K562 (cell line): Measurements from ENCODE around the gene PPP6R1. TPM values are rescaled to one million over a fixed set of nuclear protein-coding genes. Genes with fewer than 3 reads are reported as not detected.
A peak's percentile ranks its signal among the peaks of the same experiment; 100 is the strongest.

Source experiments
- GATA2 ChIP-seq: sonication (generic); formaldehyde crosslinking; IDR thresholded peaks from 2 replicates; pipeline ENCODE4 v1.4.0; 2020; ENCODE audit warnings: mild to moderate bottlenecking, missing genetic modification reagents
- GTF2E2 ChIP-seq: fragments of 200-800 bp; sonication (Bioruptor generic); IDR thresholded peaks from 2 replicates; pipeline ENCODE4 v1.6.1; 2016; ENCODE audit warnings: missing genetic modification characterization, missing compliant biosample characterization
- KDM5B ChIP-seq: fragments of 200-600 bp; sonication (generic); IDR thresholded peaks from 2 replicates; pipeline ENCODE4 v1.6.1; 2012; ENCODE audit warnings: low read depth, mild to moderate bottlenecking, moderate library complexity, low read length, control low read depth, inconsistent platforms; ENCODE audit not compliant: insufficient replicate concordance
- MAFF ChIP-seq: IDR thresholded peaks from 2 replicates; pipeline ENCODE4 v1.6.1; 2012; ENCODE audit warnings: low read length, improper control_type of control experiment
- MECOM ChIP-seq: fragments of 250-450 bp; sonication (Bioruptor Pico); IDR thresholded peaks from 2 replicates; pipeline ENCODE4 v1.8.0; 2022; ENCODE audit warnings: inconsistent platforms
- PATZ1 ChIP-seq: fragments of 250-450 bp; sonication (Bioruptor Pico); IDR thresholded peaks from 2 replicates; pipeline ENCODE4 v1.5.0; 2020; ENCODE audit warnings: mild to moderate bottlenecking, borderline replicate concordance
- PTRF ChIP-seq: fragments of 450-650 bp; IDR thresholded peaks from 2 replicates; pipeline ENCODE4 v1.6.1; 2016; ENCODE audit warnings: mild to moderate bottlenecking, missing genetic modification characterization, missing compliant biosample characterization
- RBM34 ChIP-seq: fragments of 200-400 bp; formaldehyde crosslinking; IDR thresholded peaks from 2 replicates; pipeline ENCODE4 v1.6.1; 2018; ENCODE audit warnings: low read length, borderline replicate concordance; ENCODE audit not compliant: insufficient read depth
- SIX5 ChIP-seq, 2 experiments: IDR thresholded peaks; 2 replicates each; pipeline ENCODE4 v1.6.1; 2011; ENCODE audit warnings: low read length in 2 of 2, borderline replicate concordance in 1 of 2, low read depth in 1 of 2, mild to moderate bottlenecking in 1 of 2, moderate library complexity in 1 of 2; ENCODE audit not compliant: insufficient read depth in 1 of 2
- SMAD4 ChIP-seq: fragments of 250-450 bp; sonication (Bioruptor Pico); conservative IDR thresholded peaks from 2 replicates; pipeline ENCODE4 v1.8.0; 2021; ENCODE audit warnings: inconsistent platforms, mild to moderate bottlenecking, moderate library complexity
- THRA ChIP-seq: fragments of 450-650 bp; IDR thresholded peaks from 2 replicates; pipeline ENCODE4 v1.6.1; 2017; ENCODE audit warnings: mild to moderate bottlenecking, moderate library complexity
- ZC3H8 ChIP-seq: fragments of 450-650 bp; IDR thresholded peaks from 2 replicates; pipeline ENCODE4 v1.6.1; 2017
- ZNF212 ChIP-seq: fragments of 450-650 bp; formaldehyde crosslinking; IDR thresholded peaks from 2 replicates; pipeline ENCODE4 v1.4.0; 2020; ENCODE audit warnings: mild to moderate bottlenecking
- ZZZ3 ChIP-seq: fragments of 450-650 bp; IDR thresholded peaks from 2 replicates; pipeline ENCODE4 v1.6.1; 2016; ENCODE audit warnings: antibody characterized with exemption, mild to moderate bottlenecking, moderate library complexity
- polyA plus RNA-seq, 8 experiments: library from polyadenylated mRNA; depleted of rRNA in 4 of 8; stranded (reverse) in 5 of 8; unstranded in 3 of 8; fragments of >200 nt; fragmentation: Nextera tagmentation in 2 of 8; fragmentation: Illumina TruSeq in 1 of 8; extraction: Ambion mirVana in 2 of 8; extraction: Trizol in 1 of 8; gene quantifications; 2 replicates each; pipeline versions ENCODE4 v1.2.1 to v1.2.3, GENCODE V29; 2011 to 2014; ENCODE audit warnings: inconsistent platforms in 1 of 8, missing spikeins in 1 of 8
- total RNA-seq, 7 experiments: library from RNA; depleted of rRNA in 6 of 7; stranded (reverse); fragments of >200 nt in 6 of 7; fragmentation: Illumina TruSeq in 2 of 7; extraction: Trizol in 2 of 7; gene quantifications; 2 replicates each; pipeline versions ENCODE4 v1.2.1 to v1.2.3, GENCODE V29; 2011 to 2021; ENCODE audit warnings: low replicate concordance in 1 of 7
- TF ChIP-seq, protein P1 (sequence below): IDR thresholded peaks from 2 replicates; pipeline ENCODE4 v1.6.1; 2011; ENCODE audit warnings: borderline replicate concordance, low read depth, mild to moderate bottlenecking, moderate library complexity, low read length; ENCODE audit not compliant: insufficient read depth, poor library complexity, severe bottlenecking
- TF ChIP-seq, protein P2 (sequence below), 2 experiments: IDR thresholded peaks; 2 replicates each; pipeline ENCODE4 v1.6.1; 2012; ENCODE audit warnings: improper control_type of control experiment in 2 of 2, low read depth in 2 of 2, low read length in 2 of 2, borderline replicate concordance in 1 of 2
- TF ChIP-seq, protein P3 (sequence below): fragments of 450-650 bp; IDR thresholded peaks from 2 replicates; pipeline ENCODE4 v1.6.1; 2016; ENCODE audit warnings: borderline replicate concordance

The PPP6R1 gene
- total and polyA plus RNA-seq, 9 of the 15 experiments (the other 6 are each of a cell fraction or from before 2014, with no cell fraction given) = 0.48 to 135 (median 37.2) TPM

- no peak for TF ChIP-seq SMAD4
- TF ChIP-seq MECOM (CRISPR knock-in tag) = no peak
- TF ChIP-seq GATA2 (CRISPR knock-in tag) = no peak
- no peak for TF ChIP-seq PATZ1
- no peak for TF ChIP-seq RBM34
- TF ChIP-seq GTF2E2 = peak; percentile 77; the same call in 1 of the 2 replicates
- no peak for TF ChIP-seq THRA
- TF ChIP-seq, protein P1, sequence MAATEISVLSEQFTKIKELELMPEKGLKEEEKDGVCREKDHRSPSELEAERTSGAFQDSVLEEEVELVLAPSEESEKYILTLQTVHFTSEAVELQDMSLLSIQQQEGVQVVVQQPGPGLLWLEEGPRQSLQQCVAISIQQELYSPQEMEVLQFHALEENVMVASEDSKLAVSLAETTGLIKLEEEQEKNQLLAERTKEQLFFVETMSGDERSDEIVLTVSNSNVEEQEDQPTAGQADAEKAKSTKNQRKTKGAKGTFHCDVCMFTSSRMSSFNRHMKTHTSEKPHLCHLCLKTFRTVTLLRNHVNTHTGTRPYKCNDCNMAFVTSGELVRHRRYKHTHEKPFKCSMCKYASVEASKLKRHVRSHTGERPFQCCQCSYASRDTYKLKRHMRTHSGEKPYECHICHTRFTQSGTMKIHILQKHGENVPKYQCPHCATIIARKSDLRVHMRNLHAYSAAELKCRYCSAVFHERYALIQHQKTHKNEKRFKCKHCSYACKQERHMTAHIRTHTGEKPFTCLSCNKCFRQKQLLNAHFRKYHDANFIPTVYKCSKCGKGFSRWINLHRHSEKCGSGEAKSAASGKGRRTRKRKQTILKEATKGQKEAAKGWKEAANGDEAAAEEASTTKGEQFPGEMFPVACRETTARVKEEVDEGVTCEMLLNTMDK = no peak
- TF ChIP-seq, protein P2, sequence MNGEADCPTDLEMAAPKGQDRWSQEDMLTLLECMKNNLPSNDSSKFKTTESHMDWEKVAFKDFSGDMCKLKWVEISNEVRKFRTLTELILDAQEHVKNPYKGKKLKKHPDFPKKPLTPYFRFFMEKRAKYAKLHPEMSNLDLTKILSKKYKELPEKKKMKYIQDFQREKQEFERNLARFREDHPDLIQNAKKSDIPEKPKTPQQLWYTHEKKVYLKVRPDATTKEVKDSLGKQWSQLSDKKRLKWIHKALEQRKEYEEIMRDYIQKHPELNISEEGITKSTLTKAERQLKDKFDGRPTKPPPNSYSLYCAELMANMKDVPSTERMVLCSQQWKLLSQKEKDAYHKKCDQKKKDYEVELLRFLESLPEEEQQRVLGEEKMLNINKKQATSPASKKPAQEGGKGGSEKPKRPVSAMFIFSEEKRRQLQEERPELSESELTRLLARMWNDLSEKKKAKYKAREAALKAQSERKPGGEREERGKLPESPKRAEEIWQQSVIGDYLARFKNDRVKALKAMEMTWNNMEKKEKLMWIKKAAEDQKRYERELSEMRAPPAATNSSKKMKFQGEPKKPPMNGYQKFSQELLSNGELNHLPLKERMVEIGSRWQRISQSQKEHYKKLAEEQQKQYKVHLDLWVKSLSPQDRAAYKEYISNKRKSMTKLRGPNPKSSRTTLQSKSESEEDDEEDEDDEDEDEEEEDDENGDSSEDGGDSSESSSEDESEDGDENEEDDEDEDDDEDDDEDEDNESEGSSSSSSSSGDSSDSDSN (IDR thresholded peaks at IDR 0.05; ENCODE audit: borderline replicate concordance in 1 of 2, low read depth in 2 of 2, low read length in 2 of 2) = 0 out of 4 replicates have a peak, but pooled peaks of 1 of the 2 experiments have one; percentile 15
- peak; percentile 13 for TF ChIP-seq KDM5B
- no peak for TF ChIP-seq MAFF
- TF ChIP-seq ZNF212 = no peak
- TF ChIP-seq ZZZ3 = 0 out of 2 replicates have a peak, but pooled peaks have one; percentile 41
- TF ChIP-seq, protein P3, sequence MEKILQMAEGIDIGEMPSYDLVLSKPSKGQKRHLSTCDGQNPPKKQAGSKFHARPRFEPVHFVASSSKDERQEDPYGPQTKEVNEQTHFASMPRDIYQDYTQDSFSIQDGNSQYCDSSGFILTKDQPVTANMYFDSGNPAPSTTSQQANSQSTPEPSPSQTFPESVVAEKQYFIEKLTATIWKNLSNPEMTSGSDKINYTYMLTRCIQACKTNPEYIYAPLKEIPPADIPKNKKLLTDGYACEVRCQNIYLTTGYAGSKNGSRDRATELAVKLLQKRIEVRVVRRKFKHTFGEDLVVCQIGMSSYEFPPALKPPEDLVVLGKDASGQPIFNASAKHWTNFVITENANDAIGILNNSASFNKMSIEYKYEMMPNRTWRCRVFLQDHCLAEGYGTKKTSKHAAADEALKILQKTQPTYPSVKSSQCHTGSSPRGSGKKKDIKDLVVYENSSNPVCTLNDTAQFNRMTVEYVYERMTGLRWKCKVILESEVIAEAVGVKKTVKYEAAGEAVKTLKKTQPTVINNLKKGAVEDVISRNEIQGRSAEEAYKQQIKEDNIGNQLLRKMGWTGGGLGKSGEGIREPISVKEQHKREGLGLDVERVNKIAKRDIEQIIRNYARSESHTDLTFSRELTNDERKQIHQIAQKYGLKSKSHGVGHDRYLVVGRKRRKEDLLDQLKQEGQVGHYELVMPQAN = no peak
- TF ChIP-seq ZC3H8 = no peak
- TF ChIP-seq PTRF (tag) = no peak
- no peak for TF ChIP-seq SIX5 (IDR thresholded peaks at IDR 0.05; ENCODE audit: borderline replicate concordance in 1 of 2, insufficient read depth in 1 of 2, low read depth in 1 of 2, low read length in 2 of 2)
Observed at GRCh38 chr19:55259540-55260210, 858 bp upstream of the PPP6R1 start (continued).
